CD14-positive monocyte (primary cell): ENCODE data around the gene METTL25. TPM values are rescaled to one million over a fixed set of nuclear protein-coding genes. Genes with fewer than 3 reads are reported as not detected.

Source experiments
- DNase-seq, 3 donors: peaks; one replicate each; pipeline ENCODE4 v3.0.0-alpha.2; 2011 to 2022
- H2AFZ ChIP-seq: 2 replicates; pipeline ENCODE4 v1.6.0; 2012; ENCODE audit warnings: mild to moderate bottlenecking, low read depth, low read length, inconsistent platforms; ENCODE audit not compliant: insufficient read depth, poor library complexity, severe bottlenecking
- H3K27ac ChIP-seq, 2 donors: 1 replicate in 1 of 2; 2 replicates in 1 of 2; pipeline ENCODE4 v1.5.1; 2012 to 2013; ENCODE audit warnings: low read length in 2 of 2, control low read depth in 1 of 2, inconsistent platforms in 1 of 2, low read depth in 1 of 2, mild to moderate bottlenecking in 1 of 2
- H3K27me3 ChIP-seq, 2 donors: one replicate each; pipeline versions ENCODE4 v1.6.0 to v1.6.1; 2011 to 2013; ENCODE audit warnings: low read length in 2 of 2; ENCODE audit not compliant: control insufficient read depth in 2 of 2, insufficient read depth in 2 of 2
- H3K36me3 ChIP-seq, 2 donors: replicated peaks in 1 of 2; 1 replicate in 1 of 2; 2 replicates in 1 of 2; pipeline versions ENCODE4 v1.5.1 to v1.6.1; 2012 to 2013; ENCODE audit warnings: low read length in 2 of 2, control low read depth in 1 of 2, inconsistent platforms in 1 of 2, mild to moderate bottlenecking in 1 of 2; ENCODE audit not compliant: insufficient read depth in 2 of 2, control insufficient read depth in 1 of 2
- H3K4me1 ChIP-seq, 2 donors: 1 replicate in 1 of 2; 2 replicates in 1 of 2; pipeline versions ENCODE4 v1.5.1 to v1.6.1; 2012 to 2013; ENCODE audit warnings: low read length in 2 of 2, control low read depth in 1 of 2, inconsistent platforms in 1 of 2, mild to moderate bottlenecking in 1 of 2, moderate library complexity in 1 of 2; ENCODE audit not compliant: insufficient read depth in 2 of 2, control insufficient read depth in 1 of 2
- H3K4me2 ChIP-seq: replicated peaks from 2 replicates; pipeline ENCODE3; 2012; ENCODE audit warnings: low read length, moderate library complexity, mild to moderate bottlenecking; ENCODE audit not compliant: poor library complexity, severe bottlenecking; ENCODE audit errors: extremely low read depth
- H3K4me3 ChIP-seq, 3 experiments: fragments of 200-600 bp in 1 of 3; sonication (generic) in 1 of 3; replicated peaks in 1 of 3; 1 replicate in 2 of 3; 2 replicates in 1 of 3; pipeline ENCODE4 v1.5.1; 2011 to 2013; ENCODE audit warnings: low read length in 3 of 3, mild to moderate bottlenecking in 3 of 3, control low read depth in 2 of 3, low read depth in 2 of 3, inconsistent platforms in 1 of 3, moderate library complexity in 1 of 3
- H3K79me2 ChIP-seq: 2 replicates; pipeline ENCODE4 v1.6.0; 2012; ENCODE audit warnings: mild to moderate bottlenecking, control low read depth, inconsistent platforms, low read length, moderate library complexity; ENCODE audit not compliant: insufficient read depth
- H3K9ac ChIP-seq: 2 replicates; pipeline ENCODE4 v1.6.0; 2017; ENCODE audit warnings: low read length, mild to moderate bottlenecking; ENCODE audit not compliant: insufficient read depth, poor library complexity, severe bottlenecking
- H3K9me3 ChIP-seq, 2 donors: replicated peaks in 1 of 2; 1 replicate in 1 of 2; 2 replicates in 1 of 2; pipeline versions ENCODE4 v1.5.1 to v1.6.1; 2012 to 2013; ENCODE audit warnings: low read length in 2 of 2, control low read depth in 1 of 2; ENCODE audit not compliant: control insufficient read depth in 1 of 2, insufficient read depth in 1 of 2
- H4K20me1 ChIP-seq: 2 replicates; pipeline ENCODE4 v1.6.0; 2012; ENCODE audit warnings: mild to moderate bottlenecking, low read length, control low read depth, moderate library complexity; ENCODE audit not compliant: insufficient read depth
- H3K27ac Mint-ChIP-seq, 7 donors: one replicate each; pipeline ENCODE4 v1.8.0; 2020; ENCODE audit warnings: mild to moderate bottlenecking in 7 of 7, mixed read lengths in 7 of 7, moderate library complexity in 6 of 7, inconsistent platforms in 2 of 7
- H3K27me3 Mint-ChIP-seq, 3 donors: one replicate each; pipeline ENCODE4 v1.8.0; 2021 to 2022; ENCODE audit warnings: low read depth in 3 of 3, mild to moderate bottlenecking in 3 of 3, mixed read lengths in 3 of 3, moderate library complexity in 3 of 3, inconsistent platforms in 1 of 3
- H3K36me3 Mint-ChIP-seq, 2 donors: one replicate each; pipeline ENCODE4 v1.8.0; 2020; ENCODE audit warnings: mixed read lengths in 2 of 2, inconsistent platforms in 1 of 2, mild to moderate bottlenecking in 1 of 2
- H3K4me1 Mint-ChIP-seq: one replicate; pipeline ENCODE4 v1.8.0; 2020; ENCODE audit warnings: mild to moderate bottlenecking, mixed read lengths
- H3K4me3 Mint-ChIP-seq, 2 donors: one replicate each; pipeline ENCODE4 v1.8.0; 2020; ENCODE audit warnings: mild to moderate bottlenecking in 2 of 2, mixed read lengths in 2 of 2, moderate library complexity in 1 of 2
- H3K9me3 Mint-ChIP-seq, 7 donors: one replicate each; pipeline ENCODE4 v1.8.0; 2020 to 2022; ENCODE audit warnings: mixed read lengths in 7 of 7, mild to moderate bottlenecking in 6 of 7, moderate library complexity in 6 of 7, inconsistent platforms in 2 of 7
- CTCF ChIP-seq: fragments of 200-600 bp; IDR thresholded peaks from one replicate; pipeline ENCODE4 v1.8.0; 2022; ENCODE audit warnings: antibody characterized with exemption, mild to moderate bottlenecking
- WGBS: methylation state at CpG from one replicate; pipeline ENCODE4 v1.1.5; 2013; ENCODE audit warnings: missing lambda C conversion rate; ENCODE audit not compliant: insufficient coverage; 5-methylcytosine and 5-hydroxymethylcytosine counted together
- intact Hi-C, 2 donors: fragments of 100-400 bp; cut with micrococcal nuclease; formaldehyde crosslinking; loops; one replicate each; pipeline versions ENCODE4 v1.15.0 to v1.15.1; 2023
- polyA plus RNA-seq, 3 donors: library from polyadenylated mRNA; depleted of rRNA in 1 of 3; unstranded in 2 of 3; stranded (reverse) in 1 of 3; fragments of 300-500 nt in 2 of 3; fragments of >200 nt in 1 of 3; fragmentation: Illumina TruSeq in 2 of 3; gene quantifications; 1 replicate in 2 of 3; 2 replicates in 1 of 3; pipeline ENCODE4 v1.2.3, GENCODE V29; 2012 to 2021

METTL25 gene
- polyA plus RNA-seq, 3 donors: 7.0 to 12.2 (median 8.1) TPM

- no peaks in the 10 kb centered on the region for H3K36me3 Mint-ChIP-seq
- H3K36me3 ChIP-seq: no peaks in the 10 kb centered on the region
- H3K4me3 ChIP-seq: no peak overlapping the region
- H3K27me3 Mint-ChIP-seq: peaks cover 0 to 3% (median 3%) of the 10 kb centered on the region in 3 donors
- no peaks in the 10 kb centered on the region for H3K9me3 ChIP-seq
- no peaks in the 10 kb centered on the region for H3K27me3 ChIP-seq
- no peak overlapping the region for H3K4me2 ChIP-seq
- no peak for DNase-seq
- H3K9me3 Mint-ChIP-seq: no peaks in the 10 kb centered on the region
- H3K9ac ChIP-seq: no peak overlapping the region
- no peak overlapping the region for H2AFZ ChIP-seq
- H3K27ac ChIP-seq: no peak overlapping the region
- H3K27ac Mint-ChIP-seq: no peak overlapping the region
- no peaks in the 10 kb centered on the region for H3K4me1 ChIP-seq
- TF ChIP-seq CTCF: no peak
- WGBS: no CpG with 5 or more reads among the region's 4 CpGs
- H3K4me3 Mint-ChIP-seq: no peak overlapping the region
- H4K20me1 ChIP-seq: no peaks in the 10 kb centered on the region
- no peaks in the 10 kb centered on the region for H3K79me2 ChIP-seq
- intact Hi-C loops: no loop called here
- H3K4me1 Mint-ChIP-seq: no peaks in the 10 kb centered on the region
Measured at GRCh38 chr12:82522285-82522684, 164.0 kb downstream of the METTL25 start.

DNA sequence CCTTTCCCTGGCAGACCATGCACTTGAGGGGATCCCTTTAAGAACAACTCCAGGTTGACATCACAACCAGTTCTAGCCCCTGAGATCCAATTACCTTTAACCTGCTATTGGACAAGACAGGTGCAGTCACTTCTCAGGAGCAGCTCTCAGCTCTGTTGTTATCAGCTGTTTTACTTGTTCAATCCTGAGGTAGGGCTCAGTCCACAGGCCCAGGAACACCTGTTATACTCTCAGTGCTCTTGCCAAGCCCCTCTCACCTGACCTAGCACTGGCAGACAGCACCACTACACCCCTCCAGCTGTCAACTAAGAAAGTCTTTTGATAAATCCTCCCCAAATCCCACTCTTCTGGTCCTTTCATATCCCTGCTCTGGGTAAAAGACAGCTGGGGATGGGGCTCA is 164.4 kb downstream of the METTL25 start:
- Histone ChIP-seq H4K20me1 (no peaks in the 10 kb centered on the region), H3K27me3 (no peaks in the 10 kb centered on the region), H3K27ac (no peak overlapping the region), H2AFZ (no peak overlapping the region), H3K9ac (no peak overlapping the region), H3K4me2 (no peak overlapping the region), H3K4me1 (no peaks in the 10 kb centered on the region), H3K36me3 (no peaks in the 10 kb centered on the region), H3K79me2 (no peaks in the 10 kb centered on the region), H3K4me3 (no peak overlapping the region), H3K9me3 (no peaks in the 10 kb centered on the region)
- Mint-ChIP-seq H3K4me1 (no peaks in the 10 kb centered on the region), H3K9me3 (no peaks in the 10 kb centered on the region), H3K36me3 (no peaks in the 10 kb centered on the region), H3K4me3 (no peak overlapping the region), H3K27me3 (peaks cover 0 to 3% (median 3%) of the 10 kb centered on the region in 3 donors), H3K27ac (no peak overlapping the region)
- intact Hi-C loops: no loop called here
- no peak for DNase-seq
- TF ChIP-seq CTCF: no peak
